NK-92 treated with Interleukin-12 subunit alpha and Interleukin-12 subunit beta, amount 100 ng/mL, for 24 hours (cell line): ENCODE data around the gene BHMT2.

Source experiments
- DNase-seq: peaks from one replicate; lab custom pipeline; 2025; lab: John Stamatoyannopoulos, UW

Gene BHMT2

GRCh38 chr5:79120221-79120620, 50.7 kb downstream of the BHMT2 start:
- peak; percentile 69 for DNase-seq

- no peak for DNase-seq
These were observed 53.4 kb downstream of the BHMT2 start for GRCh38 chr5:79122973-79123372.

DNA sequence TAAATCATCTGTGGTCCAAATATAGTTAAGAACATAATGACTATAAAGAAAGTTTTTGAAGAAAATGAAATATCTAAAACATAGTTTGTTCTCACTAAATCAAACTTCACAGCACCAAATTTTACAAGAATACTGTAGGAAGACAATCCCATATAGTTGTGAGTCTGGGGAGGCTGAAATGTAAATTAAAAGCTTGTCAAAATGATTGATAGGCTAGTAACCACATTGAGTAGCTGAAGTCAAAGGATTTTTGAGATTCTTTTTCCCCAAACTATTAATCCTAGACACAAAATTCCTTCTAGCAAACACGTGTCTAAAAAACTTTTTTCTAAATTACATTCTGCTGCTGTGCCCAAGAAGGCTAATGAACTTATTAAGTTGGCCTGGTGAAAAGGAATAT, 55.0 kb downstream of the BHMT2 start:
- no peak for DNase-seq

DNA sequence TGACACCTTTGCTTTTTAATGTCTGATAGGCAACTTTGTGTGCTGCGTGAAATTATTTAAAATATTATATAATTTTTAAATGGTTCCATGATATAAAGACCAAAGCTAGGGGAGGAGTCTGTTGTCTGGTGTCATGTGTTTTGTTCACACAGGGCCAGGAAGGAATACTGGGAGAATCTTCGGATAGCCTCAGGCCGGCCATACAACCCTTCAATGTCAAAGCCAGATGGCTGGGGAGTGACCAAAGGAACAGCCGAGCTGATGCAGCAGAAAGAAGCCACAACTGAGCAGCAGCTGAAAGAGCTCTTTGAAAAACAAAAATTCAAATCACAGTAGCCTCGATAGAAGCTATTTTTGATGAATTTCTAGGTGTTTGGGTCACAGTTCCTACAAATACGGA, 61.2 kb downstream of the BHMT2 start:
- DNase-seq, result no peak

DNA sequence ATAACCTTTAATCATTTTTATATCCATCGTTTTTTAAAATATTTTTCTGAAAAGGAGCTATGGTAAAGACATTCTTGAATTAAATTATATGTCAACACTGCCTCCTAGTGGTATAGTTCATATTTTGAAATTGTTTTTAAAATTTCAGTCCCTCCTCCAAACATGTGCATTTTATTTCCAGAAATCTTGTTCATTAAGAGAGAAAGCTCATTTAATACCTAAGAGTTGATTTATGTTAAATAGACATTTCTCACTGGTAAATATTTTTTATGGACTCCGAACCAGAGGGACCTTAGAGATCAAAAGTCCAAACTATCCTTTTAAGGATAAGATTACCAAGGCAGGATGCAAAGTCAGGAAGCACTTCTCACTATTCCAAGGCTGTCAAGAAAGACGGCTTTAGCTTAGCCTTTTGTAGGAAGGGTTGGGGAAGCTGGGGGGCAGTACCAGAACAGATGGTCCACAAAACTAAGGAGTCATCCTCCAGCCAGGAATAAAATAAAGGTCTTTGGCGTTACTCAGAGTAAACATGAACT, 63.6 kb downstream of the BHMT2 start:
- no peak for DNase-seq

DNA sequence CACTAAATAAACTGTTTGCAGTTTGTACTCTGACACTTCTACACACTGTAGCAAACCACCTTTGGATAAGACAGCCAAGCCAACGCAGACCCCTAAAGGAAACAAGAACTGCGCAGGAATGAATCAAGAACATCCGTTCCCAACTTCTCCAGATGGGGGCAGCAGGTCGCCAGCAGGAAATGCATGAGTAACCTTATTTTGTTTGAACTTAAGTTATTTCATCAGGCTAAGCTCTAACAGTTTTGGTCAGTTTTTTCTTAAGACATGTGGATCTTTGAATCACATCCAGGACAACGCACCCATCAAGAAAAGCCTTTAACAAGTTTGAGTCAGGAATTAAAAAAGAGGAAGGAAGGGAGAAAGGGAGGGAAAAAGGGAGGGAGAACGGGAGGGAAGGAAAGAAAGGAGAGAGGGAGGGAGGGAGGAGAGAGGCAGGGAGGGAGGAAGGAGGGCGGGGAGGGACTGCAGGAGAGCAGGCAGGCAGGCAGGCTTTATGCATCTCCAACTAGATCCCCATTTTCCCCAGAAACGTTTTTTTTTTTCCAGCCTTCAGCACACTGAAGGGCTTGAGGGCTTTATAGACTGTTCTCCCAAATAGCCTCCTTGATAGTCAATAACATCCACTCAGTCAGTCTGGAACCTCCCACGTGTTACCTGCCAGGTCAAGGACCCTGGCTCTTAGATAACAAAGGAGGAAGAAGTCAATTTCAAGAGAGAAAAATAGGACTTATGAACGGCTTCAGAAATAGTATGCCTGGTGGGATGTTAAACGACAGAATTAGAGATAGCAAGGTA, 64.3 kb downstream of the BHMT2 start:
- DNase-seq, result peak; percentile 64

DNA sequence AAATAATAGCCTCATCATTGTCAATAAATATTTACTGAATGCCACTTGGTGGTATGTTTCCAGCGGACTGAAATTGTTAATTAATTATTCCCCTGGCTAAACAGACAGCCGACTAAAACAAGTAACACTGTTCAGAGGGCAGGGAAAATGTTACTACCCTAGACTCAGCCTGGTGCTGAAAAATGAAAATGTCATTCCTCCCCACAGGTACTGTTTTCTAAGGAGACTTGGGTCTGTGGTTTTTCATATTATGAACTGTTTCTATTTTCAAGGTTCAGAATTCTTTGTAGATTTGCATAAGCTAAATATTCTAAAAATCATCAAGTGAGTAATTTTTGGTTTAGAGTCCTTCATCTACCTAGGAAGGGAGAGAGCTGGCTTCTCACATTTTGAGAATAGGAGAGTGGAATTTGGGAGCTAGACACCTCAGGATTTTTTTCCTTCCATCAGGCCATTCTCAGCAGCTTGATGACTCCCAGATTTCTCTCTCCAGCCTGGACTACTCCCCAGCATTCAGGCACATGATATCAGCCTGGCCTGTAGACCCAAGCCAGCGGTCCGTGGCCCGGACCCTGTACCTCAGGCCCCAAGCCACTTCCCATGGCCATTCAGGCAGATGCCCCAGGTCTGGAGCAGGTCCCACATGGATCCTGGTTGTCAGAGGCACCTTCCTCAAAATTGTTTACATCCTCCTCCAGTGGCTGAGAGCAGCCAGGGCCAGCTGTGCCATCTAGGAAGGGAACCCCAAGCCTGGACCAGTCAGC, 66.4 kb downstream of the BHMT2 start:
- DNase-seq, result no peak

- DNase-seq, result no peak
These were observed 67.1 kb downstream of the BHMT2 start for GRCh38 chr5:79136618-79137017.
